HCT116 (cell line): ENCODE data around the gene ETFDH. TPM values are rescaled to one million over a fixed set of nuclear protein-coding genes. Genes with fewer than 3 reads are reported as not detected.

ENCODE experiments used
- ATAC-seq: fragments of 200-7000 bp; cut with Tn5 transposase; 2 replicates; pipeline ENCODE4 v1.9.1; 2020; ENCODE audit warnings: mild to moderate bottlenecking, moderate library complexity
- BruUV-seq: library from RNA; stranded (reverse); fragments of 400-500 nt; replicated peaks from 2 replicates; lab custom pipeline; 2021; lab: Mats Ljungman, UMichigan
- CTCF ChIA-PET: fragments of 300-600 bp; sonication (Branson Sonifier 250); formaldehyde crosslinking; loops from one replicate; lab custom pipeline; 2021; ENCODE audit warnings: antibody characterized with exemption; lab: Charles Lee
- POLR2A ChIA-PET: fragments of 300-600, 350-600 bp; sonication (Branson Sonifier 250); formaldehyde crosslinking; loops from one replicate; lab custom pipeline; 2021; ENCODE audit warnings: antibody characterized with exemption; lab: Charles Lee
- RAD21 ChIA-PET, 2 experiments: fragments of 300-600 bp; sonication (Branson Sonifier 250); formaldehyde crosslinking; loops; one replicate each; lab custom pipeline; 2023; ENCODE audit warnings: low total read pairs in 2 of 2; ENCODE audit not compliant: uncharacterized antibody in 2 of 2, unreplicated experiment in 2 of 2, low non-redundant PET in 1 of 2; lab: Charles Lee
- DNase-seq: peaks from one replicate; pipeline ENCODE4 v3.0.0-alpha.2; 2010; ENCODE audit warnings: low read depth, low spot score
- H2AFZ ChIP-seq: fragments of 200-600 bp; shearing (Covaris generic), sonication (generic); 2 replicates; pipeline ENCODE4 v1.6.1; 2017; ENCODE audit warnings: low read depth, mixed run types, mixed read lengths, antibody characterized with exemption, low read length; ENCODE audit not compliant: poor library complexity, severe bottlenecking
- H3K27ac ChIP-seq: 2 replicates; pipeline ENCODE4 v1.5.1; 2012; ENCODE audit warnings: low read depth, low read length
- H3K27me3 ChIP-seq: fragments of 200-600 bp; sonication (generic); 2 replicates; pipeline ENCODE4 v1.6.1; 2016; ENCODE audit warnings: mixed run types, low read length, mixed read lengths; ENCODE audit not compliant: insufficient read depth
- H3K36me3 ChIP-seq, 2 experiments: fragments of 200-500 bp in 1 of 2; fragments of 200-600 bp in 1 of 2; sonication (Bioruptor generic) in 1 of 2; sonication (generic) in 1 of 2; 2 replicates each; pipeline versions ENCODE4 v1.5.1 to v1.6.1; 2014 to 2016; ENCODE audit warnings: low read length in 2 of 2, inconsistent platforms in 1 of 2, mixed read lengths in 1 of 2, mixed run types in 1 of 2; ENCODE audit not compliant: insufficient read depth in 2 of 2, control insufficient read depth in 1 of 2
- H3K4me1 ChIP-seq, 2 experiments: fragments of 200-600 bp in 1 of 2; sonication (generic) in 1 of 2; 2 replicates each; pipeline versions ENCODE4 v1.5.1 to v1.6.1; 2012 to 2017; ENCODE audit warnings: low read length in 2 of 2, inconsistent platforms in 1 of 2, mild to moderate bottlenecking in 1 of 2, mixed read lengths in 1 of 2, mixed run types in 1 of 2, moderate library complexity in 1 of 2; ENCODE audit not compliant: insufficient read depth in 2 of 2, control insufficient read depth in 1 of 2
- H3K4me2 ChIP-seq: fragments of 200-600 bp; sonication (generic); 2 replicates; pipeline ENCODE4 v1.6.1; 2017; ENCODE audit warnings: mixed run types, low read length, mixed read lengths
- H3K4me3 ChIP-seq, 2 experiments: fragments of 200-600 bp in 1 of 2; sonication (generic) in 1 of 2; replicated peaks in 1 of 2; 2 replicates each; pipeline ENCODE4 v1.5.1; 2011 to 2016; ENCODE audit warnings: low read length in 2 of 2, control low read depth in 1 of 2, low read depth in 1 of 2, mild to moderate bottlenecking in 1 of 2, mixed read lengths in 1 of 2, mixed run types in 1 of 2
- H3K79me2 ChIP-seq: fragments of 200-600 bp; sonication (generic); 2 replicates; pipeline ENCODE4 v1.6.1; 2017; ENCODE audit warnings: mild to moderate bottlenecking, mixed run types, low read length, moderate library complexity, mixed read lengths; ENCODE audit not compliant: insufficient read depth
- H3K9ac ChIP-seq: fragments of 200-600 bp; sonication (generic); 2 replicates; pipeline ENCODE4 v1.6.1; 2016; ENCODE audit warnings: low read length, mixed read lengths
- H3K9me2 ChIP-seq: fragments of 200-600 bp; sonication (generic), shearing (Covaris generic); 2 replicates; pipeline ENCODE4 v1.6.1; 2017; ENCODE audit warnings: mixed run types, mild to moderate bottlenecking, moderate library complexity; ENCODE audit not compliant: insufficient read depth
- H3K9me3 ChIP-seq, 2 experiments: fragments of 200-500 bp in 1 of 2; fragments of 200-600 bp in 1 of 2; sonication (Bioruptor generic) in 1 of 2; sonication (generic) in 1 of 2; 2 replicates each; pipeline ENCODE4 v1.6.1; 2014 to 2017; ENCODE audit warnings: low read length in 2 of 2, mixed read lengths in 2 of 2, inconsistent platforms in 1 of 2, low read depth in 1 of 2, mild to moderate bottlenecking in 1 of 2, mixed run types in 1 of 2, moderate library complexity in 1 of 2; ENCODE audit not compliant: control insufficient read depth in 1 of 2, insufficient read depth in 1 of 2
- H4K20me1 ChIP-seq: fragments of 200-600 bp; sonication (generic), shearing (Covaris generic); 2 replicates; pipeline ENCODE4 v1.6.1; 2017; ENCODE audit warnings: mixed run types, mild to moderate bottlenecking, moderate library complexity; ENCODE audit not compliant: insufficient read depth
- CBX3 ChIP-seq: IDR thresholded peaks from 2 replicates; pipeline ENCODE4 v1.6.1; 2012; ENCODE audit warnings: low read depth
- CEBPB ChIP-seq: IDR thresholded peaks from 2 replicates; pipeline ENCODE4 v1.6.1; 2012; ENCODE audit warnings: low read depth
- EZH2phosphoT487 ChIP-seq: fragments of 200-600 bp; IDR thresholded peaks from 2 replicates; pipeline ENCODE4 v1.6.1; 2018; ENCODE audit warnings: antibody characterized with exemption, borderline replicate concordance
- FOSL1 ChIP-seq: IDR thresholded peaks from 2 replicates; pipeline ENCODE4 v1.6.1; 2012; ENCODE audit warnings: low read depth
- POLR2A ChIP-seq: IDR thresholded peaks from 2 replicates; pipeline ENCODE4 v1.7.0; 2011; ENCODE audit warnings: borderline replicate concordance; ENCODE audit not compliant: insufficient read depth, insufficient read length; ENCODE audit errors: extremely low read depth
- SRF ChIP-seq: IDR thresholded peaks from 2 replicates; pipeline ENCODE4 v1.6.1; 2012; ENCODE audit warnings: low read depth
- YY1 ChIP-seq: IDR thresholded peaks from 2 replicates; pipeline ENCODE4 v1.6.1; 2011; ENCODE audit warnings: low read length, low read depth, moderate library complexity, mild to moderate bottlenecking; ENCODE audit not compliant: insufficient replicate concordance; ENCODE audit errors: extremely low read depth
- ZFX ChIP-seq: fragments of 450-650 bp; IDR thresholded peaks from 2 replicates; pipeline ENCODE4 v1.6.1; 2017
- intact Hi-C: fragments of 100-400 bp; cut with micrococcal nuclease; formaldehyde crosslinking; loops from 2 replicates; pipeline ENCODE4 v1.10.0; 2022
- total RNA-seq: library from RNA; stranded (reverse); gene quantifications from one replicate; pipeline ENCODE4 v1.2.1, GENCODE V29; 2021; ENCODE audit not compliant: unreplicated experiment
- TF ChIP-seq, protein P1 (sequence below): IDR thresholded peaks from 2 replicates; pipeline ENCODE4 v1.6.1; 2012
- TF ChIP-seq, protein P2 (sequence below), 3 experiments: fragments of 200-600 bp in 1 of 3; sonication (generic) in 1 of 3; IDR thresholded peaks in 2 of 3; conservative IDR thresholded peaks in 1 of 3; 2 replicates each; pipeline ENCODE4 v1.5.1; 2012 to 2017; ENCODE audit warnings: low read depth in 2 of 3, low read length in 2 of 3, antibody characterized with exemption in 1 of 3, borderline replicate concordance in 1 of 3, control low read depth in 1 of 3, mild to moderate bottlenecking in 1 of 3, mixed read lengths in 1 of 3, mixed run types in 1 of 3, moderate library complexity in 1 of 3; ENCODE audit not compliant: insufficient read depth in 1 of 3
- TF ChIP-seq, protein P3 (sequence below): IDR thresholded peaks from 2 replicates; pipeline ENCODE4 v1.6.1; 2012
- TF ChIP-seq, protein P4 (sequence below): IDR thresholded peaks from 2 replicates; pipeline ENCODE4 v1.6.1; 2012; ENCODE audit warnings: low read depth

Gene ETFDH
- total RNA-seq, 1 experiment from 2014 or later, result 22.2 TPM

DNA sequence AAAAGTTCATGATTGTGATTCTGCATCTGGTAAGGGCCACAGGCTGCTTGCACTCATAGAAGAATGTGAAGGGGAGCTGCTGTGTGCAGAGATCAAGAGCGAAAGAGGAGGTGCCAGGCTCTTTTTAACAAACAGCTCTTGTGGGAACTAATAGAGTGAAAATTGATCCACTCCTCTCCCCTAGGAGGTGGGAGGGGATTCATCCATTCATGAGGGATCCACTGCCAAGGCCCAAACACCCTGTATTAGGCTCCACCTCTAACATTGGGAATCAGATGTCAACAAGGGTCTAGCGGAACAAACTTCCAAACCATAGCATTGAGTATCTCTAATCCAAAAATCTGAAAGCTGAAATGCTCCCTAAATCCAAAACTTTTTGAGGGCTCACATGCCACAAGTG, 67.5 kb downstream of the ETFDH start:
- no TSS peak for BruUV-seq
- Histone ChIP-seq H3K27ac (no peak overlapping the region), H3K79me2 (no peaks in the 10 kb centered on the region), H3K9ac (no peak overlapping the region), H3K4me3 (no peak overlapping the region), H3K9me2 (no peaks in the 10 kb centered on the region), H3K36me3 (no peaks in the 10 kb centered on the region), H3K4me2 (no peak overlapping the region), H3K27me3 (no peaks in the 10 kb centered on the region), H3K9me3 (no peaks in the 10 kb centered on the region), H4K20me1 (no peaks in the 10 kb centered on the region), H2AFZ (no peak overlapping the region), H3K4me1 (no peaks in the 10 kb centered on the region)
- intact Hi-C loops, result no loop called here
- ATAC-seq (no peak), DNase-seq (no peak)
- CTCF ChIA-PET, result no interaction called here
- POLR2A ChIA-PET, result no interaction called here
- RAD21 ChIA-PET, result no interaction called here
- TF ChIP-seq, protein P1, sequence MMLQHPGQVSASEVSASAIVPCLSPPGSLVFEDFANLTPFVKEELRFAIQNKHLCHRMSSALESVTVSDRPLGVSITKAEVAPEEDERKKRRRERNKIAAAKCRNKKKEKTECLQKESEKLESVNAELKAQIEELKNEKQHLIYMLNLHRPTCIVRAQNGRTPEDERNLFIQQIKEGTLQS, result no peak
- TF ChIP-seq YY1, result no peak
- TF ChIP-seq FOSL1, result no peak
- TF ChIP-seq EZH2phosphoT487, result no peak
- TF ChIP-seq CBX3, result no peak
- TF ChIP-seq POLR2A, result no peak
- no peak for TF ChIP-seq ZFX
- no peak for TF ChIP-seq CEBPB
- TF ChIP-seq, protein P2, sequence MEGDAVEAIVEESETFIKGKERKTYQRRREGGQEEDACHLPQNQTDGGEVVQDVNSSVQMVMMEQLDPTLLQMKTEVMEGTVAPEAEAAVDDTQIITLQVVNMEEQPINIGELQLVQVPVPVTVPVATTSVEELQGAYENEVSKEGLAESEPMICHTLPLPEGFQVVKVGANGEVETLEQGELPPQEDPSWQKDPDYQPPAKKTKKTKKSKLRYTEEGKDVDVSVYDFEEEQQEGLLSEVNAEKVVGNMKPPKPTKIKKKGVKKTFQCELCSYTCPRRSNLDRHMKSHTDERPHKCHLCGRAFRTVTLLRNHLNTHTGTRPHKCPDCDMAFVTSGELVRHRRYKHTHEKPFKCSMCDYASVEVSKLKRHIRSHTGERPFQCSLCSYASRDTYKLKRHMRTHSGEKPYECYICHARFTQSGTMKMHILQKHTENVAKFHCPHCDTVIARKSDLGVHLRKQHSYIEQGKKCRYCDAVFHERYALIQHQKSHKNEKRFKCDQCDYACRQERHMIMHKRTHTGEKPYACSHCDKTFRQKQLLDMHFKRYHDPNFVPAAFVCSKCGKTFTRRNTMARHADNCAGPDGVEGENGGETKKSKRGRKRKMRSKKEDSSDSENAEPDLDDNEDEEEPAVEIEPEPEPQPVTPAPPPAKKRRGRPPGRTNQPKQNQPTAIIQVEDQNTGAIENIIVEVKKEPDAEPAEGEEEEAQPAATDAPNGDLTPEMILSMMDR (IDR thresholded peaks at IDR 0.05 in 2 of 3, conservative IDR thresholded peaks at IDR 0.05 in 1 of 3; ENCODE audit: borderline replicate concordance in 1 of 3, insufficient read depth in 1 of 3, low read depth in 2 of 3, low read length in 2 of 3), result no peak
- no peak for TF ChIP-seq SRF
- TF ChIP-seq, protein P3, sequence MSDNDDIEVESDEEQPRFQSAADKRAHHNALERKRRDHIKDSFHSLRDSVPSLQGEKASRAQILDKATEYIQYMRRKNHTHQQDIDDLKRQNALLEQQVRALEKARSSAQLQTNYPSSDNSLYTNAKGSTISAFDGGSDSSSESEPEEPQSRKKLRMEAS, result no peak
- TF ChIP-seq, protein P4, sequence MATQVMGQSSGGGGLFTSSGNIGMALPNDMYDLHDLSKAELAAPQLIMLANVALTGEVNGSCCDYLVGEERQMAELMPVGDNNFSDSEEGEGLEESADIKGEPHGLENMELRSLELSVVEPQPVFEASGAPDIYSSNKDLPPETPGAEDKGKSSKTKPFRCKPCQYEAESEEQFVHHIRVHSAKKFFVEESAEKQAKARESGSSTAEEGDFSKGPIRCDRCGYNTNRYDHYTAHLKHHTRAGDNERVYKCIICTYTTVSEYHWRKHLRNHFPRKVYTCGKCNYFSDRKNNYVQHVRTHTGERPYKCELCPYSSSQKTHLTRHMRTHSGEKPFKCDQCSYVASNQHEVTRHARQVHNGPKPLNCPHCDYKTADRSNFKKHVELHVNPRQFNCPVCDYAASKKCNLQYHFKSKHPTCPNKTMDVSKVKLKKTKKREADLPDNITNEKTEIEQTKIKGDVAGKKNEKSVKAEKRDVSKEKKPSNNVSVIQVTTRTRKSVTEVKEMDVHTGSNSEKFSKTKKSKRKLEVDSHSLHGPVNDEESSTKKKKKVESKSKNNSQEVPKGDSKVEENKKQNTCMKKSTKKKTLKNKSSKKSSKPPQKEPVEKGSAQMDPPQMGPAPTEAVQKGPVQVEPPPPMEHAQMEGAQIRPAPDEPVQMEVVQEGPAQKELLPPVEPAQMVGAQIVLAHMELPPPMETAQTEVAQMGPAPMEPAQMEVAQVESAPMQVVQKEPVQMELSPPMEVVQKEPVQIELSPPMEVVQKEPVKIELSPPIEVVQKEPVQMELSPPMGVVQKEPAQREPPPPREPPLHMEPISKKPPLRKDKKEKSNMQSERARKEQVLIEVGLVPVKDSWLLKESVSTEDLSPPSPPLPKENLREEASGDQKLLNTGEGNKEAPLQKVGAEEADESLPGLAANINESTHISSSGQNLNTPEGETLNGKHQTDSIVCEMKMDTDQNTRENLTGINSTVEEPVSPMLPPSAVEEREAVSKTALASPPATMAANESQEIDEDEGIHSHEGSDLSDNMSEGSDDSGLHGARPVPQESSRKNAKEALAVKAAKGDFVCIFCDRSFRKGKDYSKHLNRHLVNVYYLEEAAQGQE, result no peak
